GM12875 (cell line): ENCODE results near the gene PLSCR1.
"Not testable (repeated sequence)": the region's sequence is repeated elsewhere in the genome, so short reads cannot be mapped to it uniquely, and the experiment has no call there.

Experiments used
- H3K4me3 ChIP-seq: one replicate; pipeline ENCODE4 v1.5.1; 2011; ENCODE audit warnings: low read depth, low read length, control low read depth
- CTCF ChIP-seq: IDR thresholded peaks from 2 replicates; pipeline ENCODE4 v1.5.1; 2011; ENCODE audit warnings: low read depth, mild to moderate bottlenecking, control low read depth, inconsistent platforms, low read length, moderate library complexity, borderline replicate concordance; ENCODE audit not compliant: insufficient read depth

The PLSCR1 gene

GRCh38 chr3:146532406-146532805 is 12.0 kb downstream of the PLSCR1 start:
- H3K4me3 ChIP-seq: no peak overlapping the region
- TF ChIP-seq CTCF: no peak

GRCh38 chr3:146530609-146531008 is 13.8 kb downstream of the PLSCR1 start:
- H3K4me3 ChIP-seq: no peak overlapping the region
- no peak for TF ChIP-seq CTCF

GRCh38 chr3:146529021-146529420 is 15.4 kb downstream of the PLSCR1 start:
- TF ChIP-seq CTCF: no peak
- H3K4me3 ChIP-seq: no peak overlapping the region

GRCh38 chr3:146524961-146525360 is 19.4 kb downstream of the PLSCR1 start:
- no peak overlapping the region for H3K4me3 ChIP-seq
- TF ChIP-seq CTCF: no peak

GRCh38 chr3:146523531-146523930 is 20.9 kb downstream of the PLSCR1 start:
- no peak overlapping the region for H3K4me3 ChIP-seq
- TF ChIP-seq CTCF: no peak

- not testable (repeated sequence) for H3K4me3 ChIP-seq
Observed at GRCh38 chr3:146522174-146523158, 21.9 kb downstream of the PLSCR1 start.

- no peak overlapping the region for H3K4me3 ChIP-seq
- no peak for TF ChIP-seq CTCF
Observed at GRCh38 chr3:146521394-146521793, 23.0 kb downstream of the PLSCR1 start.
